ENCODE measurements around the gene ZSCAN10. TPM values are rescaled to one million over a fixed set of nuclear protein-coding genes. Genes with fewer than 3 reads are reported as not detected.

Gene ZSCAN10
- total and polyA plus RNA-seq, 9 donors, result 0.12 to 0.44 (median 0.15) TPM; not detected in 2

DNA sequence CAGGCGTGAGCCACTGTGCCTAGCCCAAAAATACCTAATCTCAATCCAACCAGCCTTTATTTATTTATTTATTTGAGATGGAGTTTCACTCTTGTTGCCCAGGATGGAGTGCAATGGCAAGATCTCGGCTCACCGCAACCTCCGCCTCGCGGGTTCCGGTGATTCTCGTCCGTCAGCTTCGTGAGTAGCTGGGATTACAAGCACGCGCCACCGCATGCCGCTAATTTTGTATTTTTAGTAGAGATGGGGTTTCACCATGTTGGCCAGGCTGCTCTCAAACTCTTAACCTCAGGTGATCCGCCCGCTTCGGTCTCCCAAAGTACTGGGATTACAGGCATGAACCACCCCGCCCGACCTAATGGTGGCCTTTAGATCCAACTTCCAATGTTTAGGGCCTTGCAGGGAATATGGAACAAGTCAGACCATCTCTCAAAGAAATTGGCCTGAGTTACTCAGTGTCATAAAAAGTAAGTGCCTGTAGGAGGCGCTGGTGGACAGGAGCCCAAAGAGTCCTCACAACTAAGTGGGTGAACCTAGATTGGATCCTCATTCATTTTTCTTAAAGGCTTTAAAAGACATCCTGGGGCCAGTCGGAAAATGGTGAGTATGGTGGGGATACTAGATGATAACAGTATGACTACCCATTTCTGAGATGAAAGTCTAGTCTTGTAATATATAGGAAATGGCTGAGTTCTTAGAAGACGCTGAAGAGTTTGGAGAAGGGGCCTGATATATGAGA, 4.6 kb downstream of the ZSCAN10 start:
- Histone ChIP-seq H3K27ac (ENCODE audit: low read length) (no peak overlapping the region), H3K27me3 (ENCODE audit: control insufficient read depth, insufficient read depth, low read length) (peaks cover 32% of the 10 kb centered on the region), H3K36me3 (ENCODE audit: control insufficient read depth, insufficient read depth, low read length) (no peaks in the 10 kb centered on the region), H3K9me3 (replicated peaks; ENCODE audit: control insufficient read depth, low read depth, low read length) (no peaks in the 10 kb centered on the region), H3K4me1 (ENCODE audit: control insufficient read depth, insufficient read depth, low read length) (peaks cover 15% of the 10 kb centered on the region), H3K4me3 (ENCODE audit: low read length) (no peak overlapping the region)
- DNase-seq, result no peak
- 42% methylated on average over 2 of the region's 22 CpGs for WGBS (ENCODE audit: insufficient coverage)

GRCh38 chr16:3092501-3092941, 6.6 kb downstream of the ZSCAN10 start:
- Histone ChIP-seq H3K4me3 (ENCODE audit: low read length) (no peak overlapping the region), H3K9me3 (replicated peaks; ENCODE audit: control insufficient read depth, low read depth, low read length) (no peaks in the 10 kb centered on the region), H3K27ac (ENCODE audit: low read length) (no peak overlapping the region), H3K36me3 (ENCODE audit: control insufficient read depth, insufficient read depth, low read length) (no peaks in the 10 kb centered on the region), H3K4me1 (ENCODE audit: control insufficient read depth, insufficient read depth, low read length) (peaks cover 28% of the 10 kb centered on the region), H3K27me3 (ENCODE audit: control insufficient read depth, insufficient read depth, low read length) (peaks cover 15% of the 10 kb centered on the region)
- 37% methylated on average over 18 of the region's 20 CpGs for WGBS (ENCODE audit: insufficient coverage)
- no peak for DNase-seq

DNA sequence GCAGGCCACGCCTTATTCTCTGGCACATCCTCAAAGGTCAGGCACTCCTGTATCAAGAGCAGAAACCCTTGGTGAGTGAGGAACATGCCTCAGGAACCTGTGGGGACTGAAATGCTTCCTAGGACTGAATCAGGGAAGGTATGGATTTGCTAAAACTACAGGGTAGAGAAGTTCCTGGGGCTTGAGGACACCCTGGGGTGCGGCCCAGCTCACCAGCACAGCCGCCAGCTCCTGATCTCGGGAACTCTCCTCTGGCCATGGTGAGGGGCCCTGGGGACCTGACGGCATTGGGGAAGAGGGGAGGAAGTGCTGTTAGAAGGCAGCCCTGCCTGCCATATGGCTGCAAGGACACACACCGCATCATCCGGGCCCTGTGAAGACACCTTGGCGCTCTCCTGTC, 7.5 kb downstream of the ZSCAN10 start:
- Histone ChIP-seq H3K27ac (ENCODE audit: low read length) (no peak overlapping the region), H3K4me1 (ENCODE audit: control insufficient read depth, insufficient read depth, low read length) (peaks cover 38% of the 10 kb centered on the region), H3K36me3 (ENCODE audit: control insufficient read depth, insufficient read depth, low read length) (no peaks in the 10 kb centered on the region), H3K9me3 (replicated peaks; ENCODE audit: control insufficient read depth, low read depth, low read length) (no peaks in the 10 kb centered on the region), H3K27me3 (ENCODE audit: control insufficient read depth, insufficient read depth, low read length) (peaks cover 10% of the 10 kb centered on the region), H3K4me3 (ENCODE audit: low read length) (no peak overlapping the region)
- 83% methylated on average over 7 of the region's 8 CpGs for WGBS (ENCODE audit: insufficient coverage)
- no peak for DNase-seq

GRCh38 chr16:3089717-3090592, 9.1 kb downstream of the ZSCAN10 start:
- peaks cover 10% of the 10 kb centered on the region for H3K27me3 ChIP-seq (ENCODE audit: control insufficient read depth, insufficient read depth, low read length)
- WGBS (ENCODE audit: insufficient coverage), result 94% methylated on average over 81 of the region's 81 CpGs
- H3K27ac ChIP-seq (ENCODE audit: low read length), result no peak overlapping the region
- H3K9me3 ChIP-seq (replicated peaks; ENCODE audit: control insufficient read depth, low read depth, low read length), result no peaks in the 10 kb centered on the region
- no peak for DNase-seq
- H3K36me3 ChIP-seq (ENCODE audit: control insufficient read depth, insufficient read depth, low read length), result no peaks in the 10 kb centered on the region
- H3K4me1 ChIP-seq (ENCODE audit: control insufficient read depth, insufficient read depth, low read length), result peaks cover 42% of the 10 kb centered on the region
- H3K4me3 ChIP-seq (ENCODE audit: low read length), result no peak overlapping the region

DNA sequence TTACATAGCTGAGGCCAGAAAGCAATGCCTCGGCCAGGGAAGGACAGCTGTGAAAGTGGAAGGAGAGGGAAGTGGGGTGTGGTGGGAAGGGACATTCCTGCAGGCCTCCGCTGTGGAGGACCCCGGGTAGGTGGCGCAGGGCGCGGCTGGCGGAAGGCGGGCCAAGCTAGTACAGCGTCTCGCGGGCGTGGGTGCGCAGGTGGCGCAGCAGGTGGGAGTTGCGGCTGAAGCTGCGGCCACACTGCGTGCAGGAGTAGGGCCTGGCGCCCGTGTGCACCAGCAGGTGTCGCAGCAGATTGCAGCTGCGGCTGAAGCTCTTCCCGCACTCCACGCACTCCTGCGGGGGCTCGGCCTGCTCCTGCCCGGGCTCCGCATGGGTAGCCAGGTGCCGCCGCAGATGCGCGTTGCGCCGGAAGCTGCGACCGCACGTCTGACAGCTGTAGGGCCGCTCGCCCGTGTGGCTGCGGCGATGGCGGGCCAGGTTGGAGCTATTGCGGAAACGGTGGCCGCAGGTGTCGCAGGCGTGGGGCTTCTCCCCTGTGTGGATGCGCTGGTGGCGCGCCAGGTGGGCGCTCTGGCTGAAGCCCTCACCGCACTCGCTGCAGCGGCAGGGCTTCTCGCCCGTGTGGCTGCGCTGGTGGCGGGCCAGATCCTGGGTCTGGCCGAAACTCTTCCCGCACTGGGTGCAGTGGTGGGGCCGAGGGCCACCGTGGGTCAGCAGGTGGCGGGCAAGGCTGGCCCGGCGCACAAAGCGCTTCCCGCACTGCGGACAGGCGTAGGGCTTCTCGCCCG, 10.0 kb downstream of the ZSCAN10 start:
- Histone ChIP-seq H3K36me3 (ENCODE audit: control insufficient read depth, insufficient read depth, low read length) (no peaks in the 10 kb centered on the region), H3K27me3 (ENCODE audit: control insufficient read depth, insufficient read depth, low read length) (peaks cover 10% of the 10 kb centered on the region), H3K9me3 (replicated peaks; ENCODE audit: control insufficient read depth, low read depth, low read length) (no peaks in the 10 kb centered on the region), H3K4me1 (ENCODE audit: control insufficient read depth, insufficient read depth, low read length) (peaks cover 42% of the 10 kb centered on the region), H3K27ac (ENCODE audit: low read length) (peak overlapping the region; percentile 86), H3K4me3 (ENCODE audit: low read length) (no peak overlapping the region)
- 89% methylated on average over 71 of the region's 71 CpGs for WGBS (ENCODE audit: insufficient coverage)
- DNase-seq, result no peak

DNA sequence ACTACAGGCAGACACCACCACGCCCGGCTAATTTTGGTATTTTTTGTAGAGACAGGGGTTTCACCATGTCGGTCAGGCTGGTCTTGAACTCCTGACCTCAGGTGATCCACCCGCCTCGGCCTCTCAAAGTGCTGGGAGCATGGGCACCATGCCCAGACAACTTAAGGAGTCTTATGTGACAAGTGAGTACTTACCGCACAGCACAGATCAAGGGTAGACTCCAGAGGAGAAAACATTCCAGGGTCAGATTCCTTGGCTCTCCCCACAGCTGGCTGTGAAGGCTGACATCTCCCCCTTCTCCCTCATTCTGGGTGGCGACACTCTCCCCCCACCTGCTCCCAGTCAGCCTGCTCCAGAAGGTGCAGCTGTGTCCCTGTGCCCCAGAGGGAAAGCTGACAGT, 10.6 kb downstream of the ZSCAN10 start:
- H3K4me1 ChIP-seq (ENCODE audit: control insufficient read depth, insufficient read depth, low read length), result peaks cover 42% of the 10 kb centered on the region
- no peak overlapping the region for H3K4me3 ChIP-seq (ENCODE audit: low read length)
- H3K36me3 ChIP-seq (ENCODE audit: control insufficient read depth, insufficient read depth, low read length), result no peaks in the 10 kb centered on the region
- 49% methylated on average over 4 of the region's 7 CpGs for WGBS (ENCODE audit: insufficient coverage)
- peak; percentile 46 for DNase-seq
- peaks cover 10% of the 10 kb centered on the region for H3K27me3 ChIP-seq (ENCODE audit: control insufficient read depth, insufficient read depth, low read length)
- peak overlapping the region; percentile 86 for H3K27ac ChIP-seq (ENCODE audit: low read length)
- H3K9me3 ChIP-seq (replicated peaks; ENCODE audit: control insufficient read depth, low read depth, low read length), result no peaks in the 10 kb centered on the region

DNA sequence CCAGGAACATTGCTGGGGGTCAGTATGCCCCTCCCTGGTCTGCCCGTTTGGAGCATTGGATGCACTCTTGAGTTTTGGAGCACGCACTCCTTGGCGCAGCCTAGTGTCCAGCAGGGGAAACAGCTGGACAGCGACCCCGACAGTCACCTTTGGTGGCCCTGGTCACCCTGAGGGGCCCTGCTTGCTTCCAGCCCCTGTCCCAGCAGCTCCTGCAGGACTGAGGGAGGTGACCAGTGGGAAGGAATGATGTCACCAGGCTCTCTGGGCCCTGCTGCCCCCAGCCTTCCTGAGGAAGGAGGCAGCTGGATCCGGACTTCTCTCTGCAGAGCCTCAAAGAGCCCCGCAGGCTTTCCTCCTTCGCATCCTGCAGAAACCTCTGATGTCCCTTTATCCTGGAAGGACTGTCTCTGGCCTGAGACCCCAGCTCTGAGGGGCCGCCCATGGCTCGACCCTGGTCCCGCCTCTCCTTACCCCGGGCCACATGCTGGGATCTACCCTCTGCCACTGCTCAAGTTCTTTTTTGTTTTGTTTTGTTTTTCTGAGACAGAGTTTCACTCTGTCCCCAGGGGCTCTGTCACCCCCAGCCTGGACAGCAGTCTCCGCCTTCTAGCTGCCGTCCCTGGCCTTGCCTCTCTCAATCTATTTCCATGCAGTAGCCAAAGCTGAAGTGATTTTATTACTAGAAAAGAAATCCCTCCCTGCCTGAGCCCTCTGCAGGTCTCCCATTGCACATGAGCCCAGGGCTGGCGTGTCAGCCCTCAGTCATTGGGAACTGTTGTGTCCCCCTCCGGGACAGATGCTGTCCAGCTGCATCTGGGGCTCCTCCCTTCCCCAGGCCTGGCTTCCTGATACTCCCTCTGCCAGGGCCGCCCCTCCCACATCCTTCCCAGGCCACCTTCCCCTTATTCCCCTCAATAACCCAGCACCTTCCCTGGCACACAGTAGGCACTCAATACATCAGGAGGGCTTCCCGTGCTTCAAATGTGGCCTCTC, 11.6 kb downstream of the ZSCAN10 start:
- peak overlapping the region; percentile 7 for H3K4me3 ChIP-seq (ENCODE audit: low read length)
- H3K27ac ChIP-seq (ENCODE audit: low read length), result peak overlapping the region; percentile 86
- peaks cover 10% of the 10 kb centered on the region for H3K27me3 ChIP-seq (ENCODE audit: control insufficient read depth, insufficient read depth, low read length)
- peaks cover 37% of the 10 kb centered on the region for H3K4me1 ChIP-seq (ENCODE audit: control insufficient read depth, insufficient read depth, low read length)
- no peaks in the 10 kb centered on the region for H3K36me3 ChIP-seq (ENCODE audit: control insufficient read depth, insufficient read depth, low read length)
- 40% methylated on average over 17 of the region's 18 CpGs for WGBS (ENCODE audit: insufficient coverage)
- peak; percentile 84 for DNase-seq
- H3K9me3 ChIP-seq (replicated peaks; ENCODE audit: control insufficient read depth, low read depth, low read length), result no peaks in the 10 kb centered on the region

GRCh38 chr16:3086596-3087242, 12.4 kb downstream of the ZSCAN10 start:
- peak; percentile 32 for DNase-seq
- Histone ChIP-seq H3K4me3 (ENCODE audit: low read length) (peak overlapping the region; percentile 7), H3K9me3 (replicated peaks; ENCODE audit: control insufficient read depth, low read depth, low read length) (no peaks in the 10 kb centered on the region), H3K27me3 (ENCODE audit: control insufficient read depth, insufficient read depth, low read length) (peaks cover 3% of the 10 kb centered on the region), H3K4me1 (ENCODE audit: control insufficient read depth, insufficient read depth, low read length) (peaks cover 35% of the 10 kb centered on the region), H3K36me3 (ENCODE audit: control insufficient read depth, insufficient read depth, low read length) (no peaks in the 10 kb centered on the region), H3K27ac (ENCODE audit: low read length) (peak overlapping the region; percentile 86)
- WGBS (ENCODE audit: insufficient coverage), result 52% methylated on average over 7 of the region's 14 CpGs
